CD8-positive, alpha-beta memory T cell (primary cell): Measurements from ENCODE around the gene TOP3B. TPM values are rescaled to one million over a fixed set of nuclear protein-coding genes. Genes with fewer than 3 reads are reported as not detected.

Experiments
- CTCF ChIA-PET: fragments of 350-600 bp; sonication (Branson Sonifier 250); formaldehyde crosslinking; loops from one replicate; lab custom pipeline; 2021; ENCODE audit warnings: antibody characterized with exemption; lab: Charles Lee
- POLR2A ChIA-PET: fragments of 350-600 bp; sonication (Branson Sonifier 250); formaldehyde crosslinking; loops from one replicate; lab custom pipeline; 2021; ENCODE audit warnings: antibody characterized with exemption; lab: Charles Lee
- DNase-seq, 5 donors: peaks; one replicate each; pipeline versions ENCODE4 v3.0.0 to v3.0.0-alpha.2; 2020 to 2022; ENCODE audit warnings: mixed read lengths in 1 of 5
- H3K27ac ChIP-seq: one replicate; pipeline ENCODE4 v1.7.0; 2013; ENCODE audit warnings: low read depth, mild to moderate bottlenecking, low read length, moderate library complexity
- H3K27me3 ChIP-seq: 2 replicates; pipeline ENCODE4 v1.7.0; 2013; ENCODE audit warnings: low read length, mild to moderate bottlenecking; ENCODE audit not compliant: insufficient read depth, poor library complexity, severe bottlenecking
- H3K36me3 ChIP-seq: 2 replicates; pipeline ENCODE4 v1.7.0; 2013; ENCODE audit warnings: mild to moderate bottlenecking, low read length, moderate library complexity; ENCODE audit not compliant: insufficient read depth
- H3K4me1 ChIP-seq: 2 replicates; pipeline ENCODE4 v1.7.0; 2013; ENCODE audit warnings: mild to moderate bottlenecking, low read length, moderate library complexity; ENCODE audit not compliant: insufficient read depth
- H3K4me3 ChIP-seq: 2 replicates; pipeline ENCODE4 v1.7.0; 2013; ENCODE audit warnings: mild to moderate bottlenecking, low read length
- H3K9me3 ChIP-seq: 2 replicates; pipeline ENCODE4 v1.7.0; 2013; ENCODE audit warnings: mild to moderate bottlenecking, low read length
- H3K27ac Mint-ChIP-seq, 8 donors: one replicate each; pipeline ENCODE4 v1.8.0; 2020 to 2021; ENCODE audit warnings: mixed read lengths in 8 of 8, mild to moderate bottlenecking in 6 of 8, inconsistent platforms in 3 of 8, moderate library complexity in 3 of 8
- H3K27me3 Mint-ChIP-seq, 2 donors: one replicate each; pipeline ENCODE4 v1.8.0; 2020 to 2021; ENCODE audit warnings: mixed read lengths in 2 of 2, mild to moderate bottlenecking in 1 of 2, moderate library complexity in 1 of 2
- H3K36me3 Mint-ChIP-seq, 3 donors: one replicate each; pipeline ENCODE4 v1.8.0; 2020 to 2021; ENCODE audit warnings: mixed read lengths in 3 of 3, inconsistent platforms in 1 of 3, mild to moderate bottlenecking in 1 of 3
- H3K4me1 Mint-ChIP-seq, 3 donors: one replicate each; pipeline ENCODE4 v1.8.0; 2020 to 2021; ENCODE audit warnings: mixed read lengths in 3 of 3, inconsistent platforms in 1 of 3, mild to moderate bottlenecking in 1 of 3
- H3K4me3 Mint-ChIP-seq, 7 donors: one replicate each; pipeline ENCODE4 v1.8.0; 2020 to 2021; ENCODE audit warnings: mixed read lengths in 7 of 7, mild to moderate bottlenecking in 6 of 7, moderate library complexity in 4 of 7, inconsistent platforms in 2 of 7
- H3K9me3 Mint-ChIP-seq, 5 donors: one replicate each; pipeline ENCODE4 v1.8.0; 2020 to 2022; ENCODE audit warnings: mixed read lengths in 5 of 5, mild to moderate bottlenecking in 3 of 5, moderate library complexity in 2 of 5, inconsistent platforms in 1 of 5
- polyA plus RNA-seq: library from polyadenylated mRNA; unstranded; fragments of 300-500 nt; fragmentation: Illumina TruSeq; gene quantifications from one replicate; pipeline ENCODE4 v1.2.3, GENCODE V29; 2021
- total RNA-seq, 2 experiments: library from RNA; stranded (reverse); gene quantifications; one replicate each; pipeline ENCODE4 v1.2.3, GENCODE V29; 2021

TOP3B gene
- total and polyA plus RNA-seq, 3 experiments from 2014 or later = 17.3 to 36.9 (median 30.1) TPM

- DNase-seq = no peak
- Histone ChIP-seq H3K9me3 (no peaks in the 10 kb centered on the region), H3K27me3 (peaks cover 2% of the 10 kb centered on the region), H3K4me3 (no peak overlapping the region), H3K4me1 (no peaks in the 10 kb centered on the region), H3K27ac (no peak overlapping the region), H3K36me3 (no peaks in the 10 kb centered on the region)
- Mint-ChIP-seq H3K4me1 (no peaks in the 10 kb centered on the region), H3K9me3 (no peaks in the 10 kb centered on the region), H3K27me3 (peaks cover 0 to 11% of the 10 kb centered on the region in 2 donors), H3K36me3 (no peaks in the 10 kb centered on the region), H3K27ac (peak overlapping the region in 1 of 8 donors; percentile 38), H3K4me3 (no peak overlapping the region)
- POLR2A ChIA-PET = no interaction called here
- CTCF ChIA-PET = no interaction called here
These were observed 12.4 kb upstream of the TOP3B start for GRCh38 chr22:21994881-21995444.

GRCh38 chr22:21992593-21993237, 10.1 kb upstream of the TOP3B start:
- H3K27ac ChIP-seq = no peak overlapping the region
- no peaks in the 10 kb centered on the region for H3K36me3 Mint-ChIP-seq
- DNase-seq = no peak
- no peak overlapping the region for H3K4me3 ChIP-seq
- no peaks in the 10 kb centered on the region for H3K4me1 Mint-ChIP-seq
- H3K9me3 ChIP-seq = no peaks in the 10 kb centered on the region
- no peaks in the 10 kb centered on the region for H3K4me1 ChIP-seq
- no peak overlapping the region for H3K27ac Mint-ChIP-seq
- no peak overlapping the region for H3K4me3 Mint-ChIP-seq
- H3K27me3 ChIP-seq = peaks cover 2% of the 10 kb centered on the region
- CTCF ChIA-PET = no interaction called here
- peaks cover 3 to 17% of the 10 kb centered on the region in 2 donors for H3K27me3 Mint-ChIP-seq
- no peaks in the 10 kb centered on the region for H3K9me3 Mint-ChIP-seq
- POLR2A ChIA-PET = no interaction called here
- no peaks in the 10 kb centered on the region for H3K36me3 ChIP-seq

- H3K27me3 ChIP-seq = no peaks in the 10 kb centered on the region
- Mint-ChIP-seq H3K4me3 (no peak overlapping the region), H3K27me3 (peaks cover 3 to 17% of the 10 kb centered on the region in 2 donors), H3K4me1 (no peaks in the 10 kb centered on the region), H3K9me3 (no peaks in the 10 kb centered on the region), H3K27ac (peak overlapping the region in 1 of 8 donors; percentile 12), H3K36me3 (no peaks in the 10 kb centered on the region)
- CTCF ChIA-PET = interaction anchor here (1.1 kb wide), 1 partner anchor 19 kb away, joined by 3 read pairs; no protein-coding TSS in a partner anchor
- POLR2A ChIA-PET = no interaction called here
- no peaks in the 10 kb centered on the region for H3K36me3 ChIP-seq
- no peak overlapping the region for H3K4me3 ChIP-seq
- H3K9me3 ChIP-seq = no peaks in the 10 kb centered on the region
- no peak overlapping the region for H3K27ac ChIP-seq
- H3K4me1 ChIP-seq = no peaks in the 10 kb centered on the region
- DNase-seq = no peak
These were observed 9.2 kb upstream of the TOP3B start for GRCh38 chr22:21991774-21992173.

GRCh38 chr22:21991304-21991596, 8.7 kb upstream of the TOP3B start:
- CTCF ChIA-PET = interaction anchor here (1.1 kb wide), 1 partner anchor 19 kb away, joined by 3 read pairs; no protein-coding TSS in a partner anchor
- no peak for DNase-seq
- no peaks in the 10 kb centered on the region for H3K27me3 ChIP-seq
- no peak overlapping the region for H3K4me3 ChIP-seq
- H3K36me3 ChIP-seq = no peaks in the 10 kb centered on the region
- H3K4me3 Mint-ChIP-seq = no peak overlapping the region
- POLR2A ChIA-PET = no interaction called here
- no peaks in the 10 kb centered on the region for H3K4me1 Mint-ChIP-seq
- H3K9me3 ChIP-seq = no peaks in the 10 kb centered on the region
- H3K36me3 Mint-ChIP-seq = no peaks in the 10 kb centered on the region
- H3K27ac Mint-ChIP-seq = peak overlapping the region in 1 of 8 donors; percentile 26
- no peaks in the 10 kb centered on the region for H3K9me3 Mint-ChIP-seq
- no peaks in the 10 kb centered on the region for H3K4me1 ChIP-seq
- no peak overlapping the region for H3K27ac ChIP-seq
- H3K27me3 Mint-ChIP-seq = peaks cover 3 to 17% of the 10 kb centered on the region in 2 donors

GRCh38 chr22:21990445-21991303, 8.1 kb upstream of the TOP3B start:
- Histone ChIP-seq H3K36me3 (no peaks in the 10 kb centered on the region), H3K4me3 (no peak overlapping the region), H3K27ac (no peak overlapping the region), H3K27me3 (no peaks in the 10 kb centered on the region), H3K9me3 (no peaks in the 10 kb centered on the region), H3K4me1 (no peaks in the 10 kb centered on the region)
- DNase-seq = no peak
- Mint-ChIP-seq H3K9me3 (no peaks in the 10 kb centered on the region), H3K4me3 (peak overlapping the region in 1 of 7 donors; percentile 62), H3K27ac (no peak overlapping the region), H3K27me3 (peaks cover 3 to 17% of the 10 kb centered on the region in 2 donors), H3K4me1 (no peaks in the 10 kb centered on the region), H3K36me3 (no peaks in the 10 kb centered on the region)
- ChIA-PET POLR2A (no interaction called here), CTCF (interaction anchor here (1.1 kb wide), 1 partner anchor 18 kb away, joined by 3 read pairs; no protein-coding TSS in a partner anchor)

- Mint-ChIP-seq H3K27ac (no peak overlapping the region), H3K36me3 (no peaks in the 10 kb centered on the region), H3K9me3 (no peaks in the 10 kb centered on the region), H3K27me3 (peaks cover 3 to 17% of the 10 kb centered on the region in 2 donors), H3K4me1 (peaks cover 0 to 1% (median 0%) of the 10 kb centered on the region in 3 donors), H3K4me3 (no peak overlapping the region)
- POLR2A ChIA-PET = no interaction called here
- CTCF ChIA-PET = no interaction called here
- H3K27ac ChIP-seq = no peak overlapping the region
- H3K27me3 ChIP-seq = no peaks in the 10 kb centered on the region
- H3K4me3 ChIP-seq = no peak overlapping the region
- H3K4me1 ChIP-seq = no peaks in the 10 kb centered on the region
- no peaks in the 10 kb centered on the region for H3K9me3 ChIP-seq
- no peaks in the 10 kb centered on the region for H3K36me3 ChIP-seq
- no peak for DNase-seq
These were observed 6.5 kb upstream of the TOP3B start for GRCh38 chr22:21989049-21989448.

GRCh38 chr22:21985214-21985613, 2.6 kb upstream of the TOP3B start:
- H3K36me3 Mint-ChIP-seq = peaks cover 0 to 5% (median 0%) of the 10 kb centered on the region in 3 donors
- H3K27ac ChIP-seq = no peak overlapping the region
- no peaks in the 10 kb centered on the region for H3K9me3 ChIP-seq
- no peak overlapping the region for H3K4me3 Mint-ChIP-seq
- no peak overlapping the region for H3K27ac Mint-ChIP-seq
- ChIA-PET CTCF (interaction anchor here (1.0 kb wide), 1 partner anchor 13 kb away, joined by 5 read pairs; no protein-coding TSS in a partner anchor), POLR2A (no interaction called here)
- H3K4me3 ChIP-seq = no peak overlapping the region
- H3K4me1 ChIP-seq = peaks cover 17% of the 10 kb centered on the region
- no peaks in the 10 kb centered on the region for H3K9me3 Mint-ChIP-seq
- H3K27me3 Mint-ChIP-seq = peaks cover 3 to 10% of the 10 kb centered on the region in 2 donors
- no peak for DNase-seq
- H3K4me1 Mint-ChIP-seq = peaks cover 21 to 26% (median 25%) of the 10 kb centered on the region in 3 donors
- H3K27me3 ChIP-seq = no peaks in the 10 kb centered on the region
- no peaks in the 10 kb centered on the region for H3K36me3 ChIP-seq

- Mint-ChIP-seq H3K9me3 (no peaks in the 10 kb centered on the region), H3K27me3 (peaks cover 3 to 10% of the 10 kb centered on the region in 2 donors), H3K27ac (no peak overlapping the region), H3K4me1 (peaks cover 25 to 30% (median 29%) of the 10 kb centered on the region in 3 donors), H3K4me3 (peak overlapping the region in 2 of 7 donors; percentile 42 to 59), H3K36me3 (peaks cover 0 to 8% (median 2%) of the 10 kb centered on the region in 3 donors)
- no peak overlapping the region for H3K4me3 ChIP-seq
- H3K36me3 ChIP-seq = no peaks in the 10 kb centered on the region
- H3K27me3 ChIP-seq = no peaks in the 10 kb centered on the region
- CTCF ChIA-PET = interaction anchor here (1.0 kb wide), 1 partner anchor 13 kb away, joined by 5 read pairs; no protein-coding TSS in a partner anchor
- DNase-seq = no peak
- H3K4me1 ChIP-seq = peaks cover 17% of the 10 kb centered on the region
- H3K9me3 ChIP-seq = no peaks in the 10 kb centered on the region
- no peak overlapping the region for H3K27ac ChIP-seq
- POLR2A ChIA-PET = no interaction called here
These were observed 2.2 kb upstream of the TOP3B start for GRCh38 chr22:21984793-21985192.
